VCaP (cell line): ENCODE measurements around the gene ARHGAP4.

Experiments
- H3K27ac ChIP-seq: fragments of 450-650 bp; 2 replicates; pipeline ENCODE4 v1.5.1; 2017
- TF ChIP-seq, protein P1 (sequence below): fragments of 450-650 bp; conservative IDR thresholded peaks from 2 replicates; pipeline ENCODE4 v1.5.1; 2017; ENCODE audit warnings: mild to moderate bottlenecking, moderate library complexity

Gene ARHGAP4

DNA sequence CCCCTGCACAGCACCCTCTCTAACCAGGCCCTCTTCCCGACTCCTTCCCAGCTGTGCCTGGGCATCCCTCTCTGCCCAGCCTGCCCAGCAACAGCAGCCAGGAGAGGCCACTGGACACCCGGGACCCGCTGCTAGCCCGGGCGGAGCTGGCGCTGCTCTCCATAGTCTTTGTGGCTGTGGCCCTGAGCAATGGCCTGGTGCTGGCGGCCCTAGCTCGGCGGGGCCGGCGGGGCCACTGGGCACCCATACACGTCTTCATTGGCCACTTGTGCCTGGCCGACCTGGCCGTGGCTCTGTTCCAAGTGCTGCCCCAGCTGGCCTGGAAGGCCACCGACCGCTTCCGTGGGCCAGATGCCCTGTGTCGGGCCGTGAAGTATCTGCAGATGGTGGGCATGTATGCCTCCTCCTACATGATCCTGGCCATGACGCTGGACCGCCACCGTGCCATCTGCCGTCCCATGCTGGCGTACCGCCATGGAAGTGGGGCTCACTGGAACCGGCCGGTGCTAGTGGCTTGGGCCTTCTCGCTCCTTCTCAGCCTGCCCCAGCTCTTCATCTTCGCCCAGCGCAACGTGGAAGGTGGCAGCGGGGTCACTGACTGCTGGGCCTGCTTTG, 20.5 kb downstream of the ARHGAP4 start:
- no peak overlapping the region for H3K27ac ChIP-seq
- TF ChIP-seq, protein P1, sequence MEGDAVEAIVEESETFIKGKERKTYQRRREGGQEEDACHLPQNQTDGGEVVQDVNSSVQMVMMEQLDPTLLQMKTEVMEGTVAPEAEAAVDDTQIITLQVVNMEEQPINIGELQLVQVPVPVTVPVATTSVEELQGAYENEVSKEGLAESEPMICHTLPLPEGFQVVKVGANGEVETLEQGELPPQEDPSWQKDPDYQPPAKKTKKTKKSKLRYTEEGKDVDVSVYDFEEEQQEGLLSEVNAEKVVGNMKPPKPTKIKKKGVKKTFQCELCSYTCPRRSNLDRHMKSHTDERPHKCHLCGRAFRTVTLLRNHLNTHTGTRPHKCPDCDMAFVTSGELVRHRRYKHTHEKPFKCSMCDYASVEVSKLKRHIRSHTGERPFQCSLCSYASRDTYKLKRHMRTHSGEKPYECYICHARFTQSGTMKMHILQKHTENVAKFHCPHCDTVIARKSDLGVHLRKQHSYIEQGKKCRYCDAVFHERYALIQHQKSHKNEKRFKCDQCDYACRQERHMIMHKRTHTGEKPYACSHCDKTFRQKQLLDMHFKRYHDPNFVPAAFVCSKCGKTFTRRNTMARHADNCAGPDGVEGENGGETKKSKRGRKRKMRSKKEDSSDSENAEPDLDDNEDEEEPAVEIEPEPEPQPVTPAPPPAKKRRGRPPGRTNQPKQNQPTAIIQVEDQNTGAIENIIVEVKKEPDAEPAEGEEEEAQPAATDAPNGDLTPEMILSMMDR, result no peak

GRCh38 chrX:153903991-153904957, 21.8 kb downstream of the ARHGAP4 start, which contains the start of gene AVPR2:
AVPR2 (plus strand) TSS chrX:153904673; CDS start chrX:153905146, 473 bp downstream.
- no peak within 1 kb of the TSS for H3K27ac ChIP-seq
- TF ChIP-seq, protein P1, result no peak

DNA sequence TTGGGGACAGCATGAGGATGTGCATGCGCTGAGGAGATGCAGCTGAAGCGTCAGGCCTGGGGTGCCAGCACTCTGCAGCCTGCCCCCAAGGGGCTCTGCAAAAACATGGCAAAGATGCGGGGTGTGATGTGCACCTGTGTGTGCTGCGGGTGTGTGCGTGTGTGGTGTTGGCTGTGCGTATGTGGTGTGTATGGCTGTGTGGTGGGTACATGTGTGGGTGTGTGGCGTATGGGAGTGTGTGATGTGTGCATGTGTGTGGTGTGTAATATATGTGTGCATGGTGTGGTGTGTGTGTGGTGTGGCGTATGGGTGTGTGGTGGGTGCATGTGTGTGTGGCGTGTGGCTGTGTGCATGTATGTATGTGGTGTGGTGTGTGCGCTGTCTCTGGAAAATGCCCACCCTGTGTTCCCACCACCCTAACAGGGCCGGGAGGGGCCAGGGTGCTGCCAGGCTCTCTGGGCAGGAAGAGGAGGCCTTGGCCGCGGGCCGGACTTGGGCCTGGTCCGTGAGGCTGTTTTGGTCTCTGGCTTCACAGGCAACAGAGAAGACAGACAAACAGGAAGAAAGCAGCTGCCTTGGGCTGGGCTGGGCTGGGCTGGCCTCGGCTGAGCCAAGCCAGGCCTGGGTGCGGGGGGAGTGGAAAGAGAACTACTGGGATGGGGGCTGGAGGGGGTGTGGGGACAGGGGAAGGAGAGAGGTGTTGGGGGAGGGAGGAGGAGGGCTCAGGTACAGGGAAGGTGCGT, 22.7 kb downstream of the ARHGAP4 start:
- TF ChIP-seq, protein P1, result no peak

DNA sequence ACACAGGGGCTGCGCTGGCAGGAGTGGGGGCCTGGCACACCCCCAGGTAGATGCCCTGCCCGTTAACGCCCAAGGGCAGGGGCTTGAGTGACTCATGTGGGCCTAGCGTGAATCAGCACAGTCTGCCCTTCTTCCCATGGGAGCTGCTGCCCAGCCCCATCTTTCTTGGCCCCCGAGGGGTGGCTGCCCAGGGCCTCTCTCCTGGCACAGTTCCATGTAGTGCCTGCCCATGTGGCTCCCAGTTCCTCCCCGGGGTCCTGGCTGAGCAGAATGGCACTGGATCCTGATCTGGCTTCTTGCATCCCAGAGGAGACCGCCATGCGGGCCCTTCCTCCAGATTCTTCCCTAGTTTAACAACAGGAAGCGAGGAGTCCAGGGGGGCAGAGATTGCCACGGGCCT, 23.7 kb downstream of the ARHGAP4 start:
- H3K27ac ChIP-seq, result no peak overlapping the region
- TF ChIP-seq, protein P1, result no peak

More for the DNA sequence above, 22.7 kb downstream of the ARHGAP4 start:
- no peak overlapping the region for H3K27ac ChIP-seq

DNA sequence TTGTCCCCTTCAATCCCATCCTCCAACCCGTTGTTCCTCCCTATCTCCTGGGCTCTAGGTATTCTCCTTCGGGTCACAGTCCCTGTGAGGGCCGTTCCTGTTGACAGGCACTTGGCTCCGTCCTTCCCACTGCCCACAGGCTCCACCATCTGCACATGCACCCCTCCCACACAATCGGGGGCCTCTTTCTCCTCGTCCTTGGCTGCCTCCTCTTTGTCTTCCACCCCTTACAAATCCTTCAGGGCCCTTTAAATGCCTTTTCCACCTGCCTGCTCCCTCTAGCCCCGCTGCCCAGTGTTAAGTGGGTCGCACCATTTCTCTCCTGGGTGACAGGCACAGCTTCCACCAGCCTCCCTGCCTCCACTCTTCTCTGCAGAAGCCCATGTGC, 24.3 kb downstream of the ARHGAP4 start:
- H3K27ac ChIP-seq, result no peak overlapping the region
- TF ChIP-seq, protein P1, result no peak

- H3K27ac ChIP-seq, result no peak overlapping the region
Measured at GRCh38 chrX:153900831-153901752, 25.0 kb downstream of the ARHGAP4 start.

More at GRCh38 chrX:153900831-153901752, 25.0 kb downstream of the ARHGAP4 start:
- TF ChIP-seq, protein P1, result no peak
